ENCODE measurements around the gene CLDN6. TPM values are rescaled to one million over a fixed set of nuclear protein-coding genes. Genes with fewer than 3 reads are reported as not detected.

The CLDN6 gene
- total and polyA plus RNA-seq, 2 experiments from 2014 or later = 0.33 TPM; not detected in 1

- TF ChIP-seq EZH2 (IDR thresholded peaks at IDR 0.05; ENCODE audit: insufficient read depth, poor library complexity, severe bottlenecking) = no peak
- no peak for TF ChIP-seq EZH2phosphoT487 (IDR thresholded peaks at IDR 0.05; ENCODE audit: insufficient read depth, low read depth)
- 97 to 99% methylated on average over 6 to 15 of the region's 15 CpGs for WGBS, 2 experiments (ENCODE audit: low coverage in 1 of 2, low lambda C conversion rate in 2 of 2, missing lambda C conversion rate in 2 of 2)
- no peak for DNase-seq
Observed at GRCh38 chr16:2976673-2977072, 41.3 kb downstream of the CLDN6 start.

GRCh38 chr16:2976201-2976600 is 41.8 kb downstream of the CLDN6 start:
- Histone ChIP-seq H3K9ac (no peak overlapping the region), H3K9me2 (ENCODE audit: insufficient read depth) (no peaks in the 10 kb centered on the region), H3K4me3 (no peak overlapping the region), H3K9me3 (ENCODE audit: low read depth) (no peaks in the 10 kb centered on the region), H2AFZ (no peak overlapping the region), H3F3A (ENCODE audit: insufficient read depth) (no peaks in the 10 kb centered on the region), H3K4me1 (ENCODE audit: insufficient read depth) (no peaks in the 10 kb centered on the region), H3K36me3 (ENCODE audit: low read depth) (no peaks in the 10 kb centered on the region), H3K79me2 (ENCODE audit: insufficient read depth) (no peaks in the 10 kb centered on the region), H3K4me2 (ENCODE audit: unreplicated experiment) (no peak overlapping the region), H4K20me1 (ENCODE audit: insufficient read depth) (no peaks in the 10 kb centered on the region), H3K27me3 (replicated peaks; ENCODE audit: insufficient read depth) (no peaks in the 10 kb centered on the region), H3K27ac (no peak overlapping the region)
- TF ChIP-seq EZH2 (IDR thresholded peaks at IDR 0.05; ENCODE audit: insufficient read depth, poor library complexity, severe bottlenecking) (no peak), EZH2phosphoT487 (IDR thresholded peaks at IDR 0.05; ENCODE audit: insufficient read depth, low read depth) (no peak)
- 91 to 92% methylated on average over 7 of the region's 7 CpGs for WGBS, 2 experiments (ENCODE audit: low coverage in 1 of 2, low lambda C conversion rate in 2 of 2, missing lambda C conversion rate in 2 of 2)
- in situ Hi-C loops (cut with MboI) = no loop called here
- no peak for DNase-seq

More at GRCh38 chr16:2976673-2977072, 41.3 kb downstream of the CLDN6 start:
- no peak overlapping the region for H3K27ac ChIP-seq
- H3K4me2 ChIP-seq (ENCODE audit: unreplicated experiment) = no peak overlapping the region
- H3K9me3 ChIP-seq (ENCODE audit: low read depth) = no peaks in the 10 kb centered on the region
- no peaks in the 10 kb centered on the region for H3F3A ChIP-seq (ENCODE audit: insufficient read depth)
- no peaks in the 10 kb centered on the region for H3K9me2 ChIP-seq (ENCODE audit: insufficient read depth)
- H2AFZ ChIP-seq = no peak overlapping the region
- H3K4me3 ChIP-seq = no peak overlapping the region
- H3K4me1 ChIP-seq (ENCODE audit: insufficient read depth) = no peaks in the 10 kb centered on the region
- in situ Hi-C loops (cut with MboI) = no loop called here
- no peak overlapping the region for H3K9ac ChIP-seq
- H3K79me2 ChIP-seq (ENCODE audit: insufficient read depth) = no peaks in the 10 kb centered on the region
- H4K20me1 ChIP-seq (ENCODE audit: insufficient read depth) = no peaks in the 10 kb centered on the region
- H3K36me3 ChIP-seq (ENCODE audit: low read depth) = no peaks in the 10 kb centered on the region
- H3K27me3 ChIP-seq (replicated peaks; ENCODE audit: insufficient read depth) = no peaks in the 10 kb centered on the region

GRCh38 chr16:2975161-2975795 is 42.7 kb downstream of the CLDN6 start:
- Histone ChIP-seq H3K4me3 (no peak overlapping the region), H3K27me3 (replicated peaks; ENCODE audit: insufficient read depth) (no peaks in the 10 kb centered on the region), H3K4me1 (ENCODE audit: insufficient read depth) (no peaks in the 10 kb centered on the region), H2AFZ (no peak overlapping the region), H3K9me2 (ENCODE audit: insufficient read depth) (no peaks in the 10 kb centered on the region), H4K20me1 (ENCODE audit: insufficient read depth) (no peaks in the 10 kb centered on the region), H3K4me2 (ENCODE audit: unreplicated experiment) (no peak overlapping the region), H3K9ac (no peak overlapping the region), H3F3A (ENCODE audit: insufficient read depth) (no peaks in the 10 kb centered on the region), H3K36me3 (ENCODE audit: low read depth) (no peaks in the 10 kb centered on the region), H3K9me3 (ENCODE audit: low read depth) (no peaks in the 10 kb centered on the region), H3K79me2 (ENCODE audit: insufficient read depth) (no peaks in the 10 kb centered on the region), H3K27ac (no peak overlapping the region)
- DNase-seq = no peak
- WGBS, 2 experiments (ENCODE audit: low coverage in 1 of 2, low lambda C conversion rate in 2 of 2, missing lambda C conversion rate in 2 of 2) = 92 to 96% methylated on average over 27 to 28 of the region's 28 CpGs
- TF ChIP-seq EZH2 (IDR thresholded peaks at IDR 0.05; ENCODE audit: insufficient read depth, poor library complexity, severe bottlenecking) (no peak), EZH2phosphoT487 (IDR thresholded peaks at IDR 0.05; ENCODE audit: insufficient read depth, low read depth) (no peak)
- in situ Hi-C loops (cut with MboI) = no loop called here

GRCh38 chr16:2974319-2975056 is 43.5 kb downstream of the CLDN6 start:
- Histone ChIP-seq H3K4me3 (no peak overlapping the region), H3K79me2 (ENCODE audit: insufficient read depth) (no peaks in the 10 kb centered on the region), H3K9ac (no peak overlapping the region), H3K4me2 (ENCODE audit: unreplicated experiment) (no peak overlapping the region), H4K20me1 (ENCODE audit: insufficient read depth) (no peaks in the 10 kb centered on the region), H3K4me1 (ENCODE audit: insufficient read depth) (no peaks in the 10 kb centered on the region), H3K9me2 (ENCODE audit: insufficient read depth) (no peaks in the 10 kb centered on the region), H3F3A (ENCODE audit: insufficient read depth) (no peaks in the 10 kb centered on the region), H3K9me3 (ENCODE audit: low read depth) (no peaks in the 10 kb centered on the region), H3K36me3 (ENCODE audit: low read depth) (no peaks in the 10 kb centered on the region), H2AFZ (no peak overlapping the region), H3K27ac (no peak overlapping the region), H3K27me3 (replicated peaks; ENCODE audit: insufficient read depth) (no peaks in the 10 kb centered on the region)
- WGBS, 2 experiments (ENCODE audit: low coverage in 1 of 2, low lambda C conversion rate in 2 of 2, missing lambda C conversion rate in 2 of 2) = 96 to 98% methylated on average over 11 to 12 of the region's 15 CpGs
- DNase-seq = no peak
- in situ Hi-C loops (cut with MboI) = no loop called here
- TF ChIP-seq EZH2 (IDR thresholded peaks at IDR 0.05; ENCODE audit: insufficient read depth, poor library complexity, severe bottlenecking) (no peak), EZH2phosphoT487 (IDR thresholded peaks at IDR 0.05; ENCODE audit: insufficient read depth, low read depth) (no peak)
